Keratinocyte (primary cell): ENCODE data around the gene TTC9B. TPM values are rescaled to one million over a fixed set of nuclear protein-coding genes. Genes with fewer than 3 reads are reported as not detected.

Experiments
- DNase-seq: peaks from one replicate; pipeline ENCODE4 v3.0.0-alpha.2; 2011; ENCODE audit warnings: low read depth, missing footprints, low spot score
- FAIRE-seq: peaks from 2 replicates; lab custom pipeline; 2011; peaks lifted over from hg19 to GRCh38; lab: Jason Lieb, UNC
- H2AFZ ChIP-seq: 2 replicates; pipeline ENCODE4 v1.6.0; 2012; ENCODE audit warnings: low read length, control low read depth, inconsistent platforms; ENCODE audit not compliant: control insufficient read depth
- H3K27ac ChIP-seq: 2 replicates; pipeline ENCODE4 v1.5.1; 2011; ENCODE audit warnings: low read length; ENCODE audit not compliant: control insufficient read depth, insufficient read depth
- H3K27me3 ChIP-seq: 3 replicates; pipeline ENCODE4 v1.6.0; 2011; ENCODE audit warnings: low read length; ENCODE audit not compliant: control insufficient read depth, insufficient read depth; ENCODE audit errors: extremely low read depth
- H3K36me3 ChIP-seq, 2 experiments: 2 replicates in 1 of 2; 3 replicates in 1 of 2; pipeline ENCODE4 v1.5.1; 2011; ENCODE audit warnings: low read length in 2 of 2, mild to moderate bottlenecking in 1 of 2; ENCODE audit not compliant: control insufficient read depth in 2 of 2, insufficient read depth in 2 of 2; ENCODE audit errors: extremely low read depth in 1 of 2
- H3K4me1 ChIP-seq: 3 replicates; pipeline ENCODE4 v1.5.1; 2011; ENCODE audit warnings: low read length; ENCODE audit not compliant: control insufficient read depth, insufficient read depth; ENCODE audit errors: extremely low read depth
- H3K4me2 ChIP-seq: 3 replicates; pipeline ENCODE4 v1.6.0; 2011; ENCODE audit warnings: low read depth, low read length; ENCODE audit not compliant: control insufficient read depth, insufficient read depth; ENCODE audit errors: extremely low read depth
- H3K4me3 ChIP-seq, 3 experiments: fragments of 200-600 bp in 1 of 3; sonication (generic) in 1 of 3; 2 replicates in 2 of 3; 3 replicates in 1 of 3; pipeline ENCODE4 v1.5.1; 2011 to 2016; ENCODE audit warnings: low read length in 3 of 3, mild to moderate bottlenecking in 3 of 3, control low read depth in 2 of 3, inconsistent platforms in 1 of 3, low read depth in 1 of 3, mixed read lengths in 1 of 3, mixed run types in 1 of 3, moderate library complexity in 1 of 3; ENCODE audit not compliant: control insufficient read depth in 2 of 3, insufficient read depth in 2 of 3; ENCODE audit errors: extremely low read depth in 1 of 3
- H3K79me2 ChIP-seq: 2 replicates; pipeline ENCODE4 v1.6.0; 2012; ENCODE audit warnings: low read length; ENCODE audit not compliant: control insufficient read depth, insufficient read depth
- H3K9ac ChIP-seq: 3 replicates; pipeline ENCODE4 v1.6.0; 2011; ENCODE audit warnings: low read length; ENCODE audit not compliant: control insufficient read depth, insufficient read depth; ENCODE audit errors: extremely low read depth
- H3K9me1 ChIP-seq: 3 replicates; pipeline ENCODE4 v1.6.0; 2011; ENCODE audit warnings: low read length; ENCODE audit not compliant: control insufficient read depth, insufficient read depth; ENCODE audit errors: extremely low read depth
- H3K9me3 ChIP-seq: 2 replicates; pipeline ENCODE4 v1.5.1; 2012; ENCODE audit warnings: low read depth, low read length; ENCODE audit not compliant: control insufficient read depth
- H4K20me1 ChIP-seq: 3 replicates; pipeline ENCODE4 v1.6.0; 2011; ENCODE audit warnings: low read length; ENCODE audit not compliant: control insufficient read depth, insufficient read depth; ENCODE audit errors: extremely low read depth
- EZH2 ChIP-seq: IDR thresholded peaks from one replicate; pipeline ENCODE4 v1.6.1; 2012; ENCODE audit warnings: inconsistent platforms, mild to moderate bottlenecking, low read length, moderate library complexity
- dilution Hi-C: fragments of 300-500 bp; cut with MboI; formaldehyde crosslinking; loops from one replicate; pipeline ENCODE4 v1.7.0; 2020; ENCODE audit warnings: low sequenced_read_pairs; ENCODE audit not compliant: extremely low pct_ligation_motif_present
- polyA plus RNA-seq, 5 experiments: library from polyadenylated mRNA; depleted of rRNA in 3 of 5; stranded (reverse) in 3 of 5; stranded (forward) in 1 of 5; unstranded in 1 of 5; fragments of >200 nt; gene quantifications; 1 replicate in 1 of 5; 2 replicates in 3 of 5; 3 replicates in 1 of 5; pipeline versions ENCODE4 v1.2.1 to v1.2.3, GENCODE V29; 2011 to 2012; ENCODE audit warnings: missing spikeins in 2 of 5, low read depth in 1 of 5, low replicate concordance in 1 of 5
- TF ChIP-seq, protein P1 (sequence below), 3 experiments: IDR thresholded peaks in 1 of 3; conservative IDR thresholded peaks in 1 of 3; optimal IDR thresholded peaks in 1 of 3; 2 replicates in 2 of 3; 3 replicates in 1 of 3; pipeline versions ENCODE3 to v1.5.1; 2011; ENCODE audit warnings: low read length in 3 of 3, mild to moderate bottlenecking in 3 of 3, moderate library complexity in 2 of 3, control low read depth in 1 of 3, inconsistent platforms in 1 of 3; ENCODE audit not compliant: insufficient read depth in 2 of 3; ENCODE audit errors: extremely low read depth in 1 of 3

TTC9B gene
- polyA plus RNA-seq, 1 donor (not counting 4 experiments of a cell fraction or from before 2014, with no cell fraction given) = not detected

GRCh38 chr19:40229926-40230417 lies 11.8 kb upstream of the TTC9B start:
- TF ChIP-seq, protein P1, sequence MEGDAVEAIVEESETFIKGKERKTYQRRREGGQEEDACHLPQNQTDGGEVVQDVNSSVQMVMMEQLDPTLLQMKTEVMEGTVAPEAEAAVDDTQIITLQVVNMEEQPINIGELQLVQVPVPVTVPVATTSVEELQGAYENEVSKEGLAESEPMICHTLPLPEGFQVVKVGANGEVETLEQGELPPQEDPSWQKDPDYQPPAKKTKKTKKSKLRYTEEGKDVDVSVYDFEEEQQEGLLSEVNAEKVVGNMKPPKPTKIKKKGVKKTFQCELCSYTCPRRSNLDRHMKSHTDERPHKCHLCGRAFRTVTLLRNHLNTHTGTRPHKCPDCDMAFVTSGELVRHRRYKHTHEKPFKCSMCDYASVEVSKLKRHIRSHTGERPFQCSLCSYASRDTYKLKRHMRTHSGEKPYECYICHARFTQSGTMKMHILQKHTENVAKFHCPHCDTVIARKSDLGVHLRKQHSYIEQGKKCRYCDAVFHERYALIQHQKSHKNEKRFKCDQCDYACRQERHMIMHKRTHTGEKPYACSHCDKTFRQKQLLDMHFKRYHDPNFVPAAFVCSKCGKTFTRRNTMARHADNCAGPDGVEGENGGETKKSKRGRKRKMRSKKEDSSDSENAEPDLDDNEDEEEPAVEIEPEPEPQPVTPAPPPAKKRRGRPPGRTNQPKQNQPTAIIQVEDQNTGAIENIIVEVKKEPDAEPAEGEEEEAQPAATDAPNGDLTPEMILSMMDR (optimal IDR thresholded peaks at IDR 0.05 in 1 of 3, IDR thresholded peaks at IDR 0.05 in 1 of 3, conservative IDR thresholded peaks at IDR 0.05 in 1 of 3; ENCODE audit: extremely low read depth in 1 of 3, insufficient read depth in 2 of 3, low read length in 3 of 3) = no peak
- TF ChIP-seq EZH2 = no peak
- peaks cover 2 to 6% of the 10 kb centered on the region in 2 experiments for H3K36me3 ChIP-seq
- FAIRE-seq (no peak), DNase-seq (no peak)
- dilution Hi-C loops = no loop called here
- no peak overlapping the region for H3K4me3 ChIP-seq
- no peaks in the 10 kb centered on the region for H3K79me2 ChIP-seq
- H3K9me1 ChIP-seq = no peaks in the 10 kb centered on the region
- H3K4me1 ChIP-seq = no peaks in the 10 kb centered on the region
- no peak overlapping the region for H3K9ac ChIP-seq
- no peaks in the 10 kb centered on the region for H4K20me1 ChIP-seq
- H3K27me3 ChIP-seq = peaks cover 19% of the 10 kb centered on the region
- H3K27ac ChIP-seq = no peak overlapping the region
- no peaks in the 10 kb centered on the region for H3K9me3 ChIP-seq
- no peak overlapping the region for H2AFZ ChIP-seq
- no peak overlapping the region for H3K4me2 ChIP-seq

- Histone ChIP-seq H3K9ac (no peak overlapping the region), H3K27ac (no peak overlapping the region), H3K4me3 (no peak overlapping the region), H3K79me2 (no peaks in the 10 kb centered on the region), H3K4me1 (no peaks in the 10 kb centered on the region), H3K4me2 (no peak overlapping the region), H3K9me1 (no peaks in the 10 kb centered on the region), H4K20me1 (no peaks in the 10 kb centered on the region), H3K27me3 (peaks cover 19% of the 10 kb centered on the region), H2AFZ (no peak overlapping the region), H3K9me3 (no peaks in the 10 kb centered on the region), H3K36me3 (peaks cover 1 to 5% of the 10 kb centered on the region in 2 experiments)
- FAIRE-seq = no peak
- TF ChIP-seq, protein P1 (optimal IDR thresholded peaks at IDR 0.05 in 1 of 3, IDR thresholded peaks at IDR 0.05 in 1 of 3, conservative IDR thresholded peaks at IDR 0.05 in 1 of 3; ENCODE audit: extremely low read depth in 1 of 3, insufficient read depth in 2 of 3, low read length in 3 of 3) = no peak
- no peak for TF ChIP-seq EZH2
- dilution Hi-C loops = no loop called here
- DNase-seq = no peak
Observed at GRCh38 chr19:40229484-40229883, 11.3 kb upstream of the TTC9B start.
